HG03378 (cell line): Measurements from ENCODE around the gene MDM2.
"Not testable (repeated sequence)": the region's sequence is repeated elsewhere in the genome, so short reads cannot be mapped to it uniquely, and the experiment has no call there.

Experiments
- ATAC-seq: cut with Tn5 transposase; IDR thresholded peaks from one replicate; pipeline ENCODE4 v1.9.1; 2021; ENCODE audit warnings: mild to moderate bottlenecking, moderate library complexity; ENCODE audit not compliant: unreplicated experiment

MDM2 gene

GRCh38 chr12:68804657-68805591 is 3.1 kb upstream of the MDM2 start:
- ATAC-seq, result no peak

GRCh38 chr12:68805592-68806120 is 2.3 kb upstream of the MDM2 start:
- ATAC-seq, result no peak

- no peak for ATAC-seq
These were observed 1.3 kb upstream of the MDM2 start for GRCh38 chr12:68806488-68807237.

- not testable (repeated sequence) for ATAC-seq
These were observed 752 bp upstream of the MDM2 start for GRCh38 chr12:68807274-68807575.

- peak; percentile 71 for ATAC-seq
These were observed 612 bp downstream of the MDM2 start for GRCh38 chr12:68808388-68809189.

- ATAC-seq, result no peak
These were observed 1.4 kb downstream of the MDM2 start for GRCh38 chr12:68809190-68810026.

GRCh38 chr12:68810027-68810389 is 2.0 kb downstream of the MDM2 start:
- not testable (repeated sequence) for ATAC-seq

- not testable (repeated sequence) for ATAC-seq
These were observed 3.6 kb downstream of the MDM2 start for GRCh38 chr12:68811573-68811972.

- ATAC-seq, result no peak
These were observed 4.7 kb downstream of the MDM2 start for GRCh38 chr12:68812553-68813241.

DNA sequence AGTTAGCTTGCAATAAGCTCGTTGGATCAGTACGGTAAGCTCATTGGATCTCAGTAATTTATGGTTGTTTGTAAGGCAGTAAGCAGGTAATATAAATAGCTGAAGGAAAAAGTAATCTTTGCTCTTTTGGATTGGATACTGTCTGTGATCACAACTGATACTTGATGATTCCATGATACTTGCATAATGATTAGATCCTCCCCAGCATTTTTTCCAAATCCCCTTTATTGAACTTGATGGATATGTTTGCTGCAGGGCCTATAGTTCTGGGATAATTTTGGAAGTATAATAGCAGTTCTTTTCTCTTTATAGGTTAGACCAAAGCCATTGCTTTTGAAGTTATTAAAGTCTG is 5.2 kb downstream of the MDM2 start:
- no peak for ATAC-seq

DNA sequence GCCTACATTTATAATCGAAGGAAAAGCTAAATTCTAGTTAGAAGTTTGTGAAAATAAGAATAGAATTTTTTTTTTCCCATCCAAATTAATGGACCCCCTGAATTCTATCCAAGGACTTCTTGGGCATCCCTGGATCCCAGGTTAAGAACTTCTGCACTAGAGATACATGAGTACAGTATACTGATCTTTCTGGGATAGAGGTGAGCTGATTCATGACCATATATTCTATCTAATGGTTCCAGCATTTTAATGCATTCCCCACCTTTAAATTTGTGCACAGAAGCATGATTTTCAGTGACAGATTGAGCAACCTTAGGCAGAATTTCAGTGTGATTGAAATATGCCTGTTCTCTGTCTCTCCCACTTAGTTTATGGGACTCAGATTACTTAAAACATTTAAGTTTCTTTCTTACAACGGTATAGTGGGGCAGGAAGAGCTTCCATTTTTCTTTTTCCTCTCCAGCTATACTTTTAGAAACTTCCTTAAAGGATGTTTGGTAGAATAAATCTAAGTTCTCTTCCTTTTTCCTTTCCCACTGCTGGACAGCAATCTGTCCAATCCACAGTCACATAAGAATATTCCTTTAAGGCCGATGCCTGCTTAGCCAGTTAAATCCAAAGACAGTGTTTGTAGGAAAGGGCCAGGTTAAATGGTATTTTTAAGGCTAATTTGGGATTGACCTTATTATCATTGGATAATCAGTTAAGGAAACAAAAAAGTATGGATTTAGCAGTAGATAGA is 6.7 kb downstream of the MDM2 start:
- no peak for ATAC-seq

DNA sequence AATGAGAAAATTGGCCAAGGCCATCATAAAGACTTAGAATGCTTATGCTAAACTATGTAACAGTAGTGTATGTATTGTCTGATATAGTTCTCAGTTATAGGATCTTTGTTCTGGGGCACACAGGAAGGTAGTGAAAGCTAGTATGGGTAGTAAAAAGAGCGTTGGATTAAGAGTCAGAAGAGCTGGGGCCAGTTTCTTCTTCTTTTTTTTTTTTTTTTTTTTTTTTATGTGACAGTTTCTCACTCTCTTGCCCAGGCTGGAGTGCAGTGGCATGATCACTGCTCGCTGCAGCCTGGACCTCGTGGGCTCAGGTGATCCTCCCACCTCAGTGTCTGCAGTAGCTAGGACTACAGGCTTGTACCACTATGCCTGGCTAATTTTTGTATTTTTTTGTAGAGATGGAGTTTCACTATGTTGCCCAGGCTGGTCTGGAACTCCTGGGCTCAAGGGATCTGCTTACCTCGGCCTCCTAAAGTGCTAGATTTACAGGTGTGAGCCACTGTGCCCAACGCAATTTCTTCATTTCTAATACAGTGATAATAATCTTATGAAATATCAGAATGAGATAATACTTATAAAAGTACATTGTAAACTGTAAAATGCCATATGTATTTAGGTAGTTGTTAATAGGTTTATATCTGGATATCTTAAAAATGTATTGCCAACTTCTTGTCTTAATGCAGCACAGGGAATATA is 7.4 kb downstream of the MDM2 start:
- ATAC-seq, result no peak

DNA sequence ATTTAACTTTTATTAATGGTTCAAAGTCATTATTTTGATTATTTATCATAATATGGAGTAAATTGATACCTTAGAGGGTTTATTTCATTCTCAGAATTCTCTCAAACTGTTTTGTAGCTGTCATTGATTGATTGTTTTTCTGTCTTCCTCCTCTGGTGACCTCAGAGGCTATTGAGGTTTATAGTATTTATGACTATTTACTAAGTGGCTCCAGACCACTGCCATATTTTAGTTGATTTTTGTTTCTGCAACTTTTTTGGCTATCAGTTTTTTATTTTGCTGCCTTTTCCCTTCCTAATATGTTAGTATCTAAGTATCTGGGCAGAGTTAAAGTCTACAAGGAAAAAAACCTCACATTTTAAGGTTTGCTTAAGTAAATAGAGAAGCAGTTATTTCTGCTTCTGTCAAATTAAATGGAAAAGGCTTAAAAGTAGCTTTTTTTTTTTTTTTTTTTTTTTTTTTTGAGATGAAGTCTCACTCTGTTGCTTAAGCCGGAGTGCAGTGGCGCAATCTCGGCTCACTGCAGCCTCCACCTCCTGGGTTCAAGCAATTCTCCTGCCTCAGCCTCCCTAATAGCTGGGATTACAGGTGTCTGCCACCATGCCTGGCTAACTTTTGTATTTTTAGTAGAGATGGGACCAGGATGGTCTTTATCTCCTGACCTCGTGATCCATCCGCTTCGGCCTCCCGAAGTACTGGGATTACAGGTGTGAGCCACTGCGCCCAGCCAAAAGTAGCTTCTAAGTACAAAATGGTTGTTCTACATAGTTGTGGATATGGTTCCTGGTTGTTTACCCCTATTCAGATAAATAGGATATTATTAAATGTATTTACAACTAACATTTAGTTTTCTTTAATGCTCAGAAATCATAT is 8.2 kb downstream of the MDM2 start:
- ATAC-seq, result no peak

DNA sequence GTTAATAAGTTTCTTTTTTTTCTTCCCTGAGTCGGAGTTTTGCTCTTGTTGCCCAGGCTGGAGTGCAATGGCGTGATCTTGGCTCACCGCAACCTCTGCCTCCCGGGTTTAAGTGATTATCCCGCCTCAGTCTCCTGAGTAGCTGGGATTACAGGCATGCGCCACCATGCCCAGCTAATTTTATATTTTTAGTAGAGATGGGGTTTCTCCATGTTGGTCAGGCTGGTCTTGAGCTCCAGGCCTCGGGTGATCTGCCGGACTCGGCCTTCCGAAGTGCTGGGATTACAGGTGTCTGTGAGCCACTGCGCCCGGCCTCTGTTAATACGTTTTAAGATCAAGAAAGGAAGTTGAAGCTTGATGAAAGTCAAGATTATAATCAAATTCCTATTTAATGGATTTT is 11.5 kb downstream of the MDM2 start:
- ATAC-seq, result not testable (repeated sequence)

DNA sequence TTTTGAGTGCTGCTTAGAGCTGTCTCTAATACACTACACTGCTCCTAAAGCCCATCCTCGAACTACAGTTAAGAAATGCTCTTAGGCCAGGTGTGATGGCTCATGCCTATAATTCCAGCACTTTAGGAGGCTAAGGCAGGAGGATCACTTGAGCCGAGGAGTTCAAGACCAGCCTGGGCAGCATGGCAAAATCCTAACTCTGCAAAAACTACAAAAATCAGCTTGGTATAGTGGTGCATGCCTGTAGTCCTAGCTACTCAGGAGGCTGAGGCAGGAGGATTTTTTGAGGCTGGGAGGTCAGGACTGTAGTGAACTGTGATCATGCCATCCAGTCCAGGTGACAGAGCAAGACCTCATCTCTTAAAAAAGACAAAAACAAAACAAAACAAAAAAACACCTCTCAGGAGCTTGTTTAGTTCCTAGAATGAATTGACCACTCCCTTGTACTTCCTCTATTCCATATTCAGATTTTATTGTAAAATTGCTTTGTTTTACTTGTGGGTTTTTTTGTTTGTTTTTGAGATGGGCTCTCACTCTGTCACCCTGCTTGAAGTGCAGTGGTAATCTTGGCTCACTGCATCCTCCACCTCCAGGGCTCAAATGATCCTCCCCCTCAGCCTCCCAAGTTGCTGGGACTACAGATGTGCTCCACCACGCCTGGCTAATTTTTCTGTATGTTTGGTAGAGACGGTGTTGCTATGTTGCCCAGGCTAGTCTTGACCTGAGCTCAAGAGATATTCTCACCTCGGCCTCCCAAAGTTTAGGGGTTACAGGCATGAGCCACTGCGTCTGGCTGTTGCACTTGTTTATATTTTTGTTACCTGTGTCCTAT is 13.6 kb downstream of the MDM2 start:
- ATAC-seq, result no peak

DNA sequence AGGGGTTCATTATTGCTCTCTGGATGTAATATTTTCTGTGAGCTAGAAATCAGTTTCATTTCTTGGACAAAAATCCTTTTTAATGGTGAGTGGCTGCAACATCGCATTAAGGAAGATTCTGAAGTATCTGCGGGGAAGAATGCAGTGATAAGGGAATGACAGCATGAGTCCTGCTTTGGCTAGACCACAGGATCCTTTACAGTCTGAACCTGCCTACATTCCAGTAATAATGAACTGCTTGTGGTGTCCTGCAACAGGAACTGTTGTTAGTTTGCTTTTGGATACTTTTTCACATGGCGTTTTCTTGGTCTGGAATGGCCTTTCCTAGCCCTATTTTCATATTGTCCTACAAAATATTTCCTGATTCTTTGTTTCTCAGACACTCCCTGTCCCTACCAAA is 15.7 kb downstream of the MDM2 start:
- no peak for ATAC-seq

GRCh38 chr12:68824131-68824530 is 16.2 kb downstream of the MDM2 start:
- no peak for ATAC-seq
